Measurements from ENCODE around the gene VPS36.
"Not testable (repeated sequence)": the region's sequence is repeated elsewhere in the genome, so short reads cannot be mapped to it uniquely, and the experiment has no call there.

DNA sequence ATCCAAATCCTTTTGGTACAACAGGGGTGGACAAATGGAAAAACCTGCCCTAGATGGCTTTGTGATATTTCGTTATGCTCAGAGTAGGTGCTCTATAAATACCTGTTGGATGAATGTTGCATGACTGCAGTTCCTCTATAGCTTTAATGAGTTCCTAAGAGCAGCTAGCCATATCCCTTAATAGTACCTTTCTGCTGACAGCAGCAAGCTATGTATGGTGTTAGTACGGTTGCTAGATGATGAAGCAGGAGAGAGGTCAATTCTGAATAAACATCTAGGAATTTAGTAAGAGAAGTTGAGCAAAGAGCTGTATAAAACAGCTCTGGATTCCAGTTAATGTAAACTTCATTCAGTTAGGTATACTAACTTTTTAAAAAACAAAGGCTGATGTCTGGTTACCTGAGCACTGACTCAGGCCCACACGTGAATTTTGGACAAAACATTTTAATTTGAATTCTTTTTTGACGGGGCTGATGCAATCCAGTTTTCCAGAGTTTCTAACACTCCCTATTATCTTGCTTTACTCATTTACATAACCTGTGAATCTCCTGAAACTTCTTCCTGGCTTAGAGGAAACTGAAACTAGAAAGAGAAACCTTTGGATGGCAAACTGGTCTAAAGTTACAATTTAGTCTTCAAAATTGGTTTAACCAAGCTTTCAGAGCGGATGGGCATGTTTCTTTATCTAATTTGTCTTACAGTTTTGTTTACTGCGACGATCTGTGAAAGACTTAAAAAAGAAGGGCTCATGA is 30.4 kb upstream of the VPS36 start:
- TF ChIP-seq, protein P1, sequence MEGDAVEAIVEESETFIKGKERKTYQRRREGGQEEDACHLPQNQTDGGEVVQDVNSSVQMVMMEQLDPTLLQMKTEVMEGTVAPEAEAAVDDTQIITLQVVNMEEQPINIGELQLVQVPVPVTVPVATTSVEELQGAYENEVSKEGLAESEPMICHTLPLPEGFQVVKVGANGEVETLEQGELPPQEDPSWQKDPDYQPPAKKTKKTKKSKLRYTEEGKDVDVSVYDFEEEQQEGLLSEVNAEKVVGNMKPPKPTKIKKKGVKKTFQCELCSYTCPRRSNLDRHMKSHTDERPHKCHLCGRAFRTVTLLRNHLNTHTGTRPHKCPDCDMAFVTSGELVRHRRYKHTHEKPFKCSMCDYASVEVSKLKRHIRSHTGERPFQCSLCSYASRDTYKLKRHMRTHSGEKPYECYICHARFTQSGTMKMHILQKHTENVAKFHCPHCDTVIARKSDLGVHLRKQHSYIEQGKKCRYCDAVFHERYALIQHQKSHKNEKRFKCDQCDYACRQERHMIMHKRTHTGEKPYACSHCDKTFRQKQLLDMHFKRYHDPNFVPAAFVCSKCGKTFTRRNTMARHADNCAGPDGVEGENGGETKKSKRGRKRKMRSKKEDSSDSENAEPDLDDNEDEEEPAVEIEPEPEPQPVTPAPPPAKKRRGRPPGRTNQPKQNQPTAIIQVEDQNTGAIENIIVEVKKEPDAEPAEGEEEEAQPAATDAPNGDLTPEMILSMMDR (IDR thresholded peaks at IDR 0.05) = not testable (repeated sequence)
- TF ChIP-seq EZH2 (IDR thresholded peaks at IDR 0.05; ENCODE audit: borderline replicate concordance, insufficient read depth, low read depth, low read length, poor library complexity, severe bottlenecking) = not testable (repeated sequence)

Data from B cell (primary cell).